Lower leg skin (tissue), 3 donors: ENCODE results near the gene UBE4B.

Experiments used
- POLR2A ChIP-seq, 2 donors: fragments of 450-650 bp; IDR thresholded peaks; one replicate each; pipeline ENCODE4 v1.6.1; 2016 to 2017; ENCODE audit warnings: antibody characterized with exemption in 2 of 2, mild to moderate bottlenecking in 1 of 2, moderate library complexity in 1 of 2
- TF ChIP-seq, protein P1 (sequence below), 3 donors: fragments of 450-650 bp; IDR thresholded peaks; one replicate each; pipeline ENCODE4 v1.5.1; 2016; ENCODE audit warnings: antibody characterized with exemption in 3 of 3, mild to moderate bottlenecking in 3 of 3, moderate library complexity in 2 of 3

DNA sequence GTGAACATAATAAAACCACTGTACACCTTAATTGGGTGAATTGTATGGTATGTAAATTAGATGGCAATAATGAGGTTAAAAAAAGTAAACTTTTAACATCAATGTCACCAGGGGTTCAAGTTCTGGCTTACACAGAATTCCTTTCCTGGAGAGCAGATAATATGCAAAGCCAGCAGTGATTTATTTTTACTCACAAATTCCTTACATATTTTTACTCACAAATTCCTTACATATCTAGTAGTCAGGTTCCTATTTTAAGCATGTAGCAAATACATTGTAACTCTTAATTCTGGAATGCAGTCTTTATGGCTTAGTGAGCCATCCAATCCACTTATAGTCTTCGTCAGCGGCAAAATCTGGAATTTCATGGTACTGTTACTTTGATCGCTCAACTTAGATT, 1.3 kb upstream of the UBE4B start:
- no peak for TF ChIP-seq POLR2A (IDR thresholded peaks at IDR 0.05)
- TF ChIP-seq, protein P1, sequence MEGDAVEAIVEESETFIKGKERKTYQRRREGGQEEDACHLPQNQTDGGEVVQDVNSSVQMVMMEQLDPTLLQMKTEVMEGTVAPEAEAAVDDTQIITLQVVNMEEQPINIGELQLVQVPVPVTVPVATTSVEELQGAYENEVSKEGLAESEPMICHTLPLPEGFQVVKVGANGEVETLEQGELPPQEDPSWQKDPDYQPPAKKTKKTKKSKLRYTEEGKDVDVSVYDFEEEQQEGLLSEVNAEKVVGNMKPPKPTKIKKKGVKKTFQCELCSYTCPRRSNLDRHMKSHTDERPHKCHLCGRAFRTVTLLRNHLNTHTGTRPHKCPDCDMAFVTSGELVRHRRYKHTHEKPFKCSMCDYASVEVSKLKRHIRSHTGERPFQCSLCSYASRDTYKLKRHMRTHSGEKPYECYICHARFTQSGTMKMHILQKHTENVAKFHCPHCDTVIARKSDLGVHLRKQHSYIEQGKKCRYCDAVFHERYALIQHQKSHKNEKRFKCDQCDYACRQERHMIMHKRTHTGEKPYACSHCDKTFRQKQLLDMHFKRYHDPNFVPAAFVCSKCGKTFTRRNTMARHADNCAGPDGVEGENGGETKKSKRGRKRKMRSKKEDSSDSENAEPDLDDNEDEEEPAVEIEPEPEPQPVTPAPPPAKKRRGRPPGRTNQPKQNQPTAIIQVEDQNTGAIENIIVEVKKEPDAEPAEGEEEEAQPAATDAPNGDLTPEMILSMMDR (IDR thresholded peaks at IDR 0.05), result no peak
